Measurements from ENCODE around the gene PCCA.
"Not testable (repeated sequence)": the region's sequence is repeated elsewhere in the genome, so short reads cannot be mapped to it uniquely, and the experiment has no call there.

The PCCA gene, protein sequence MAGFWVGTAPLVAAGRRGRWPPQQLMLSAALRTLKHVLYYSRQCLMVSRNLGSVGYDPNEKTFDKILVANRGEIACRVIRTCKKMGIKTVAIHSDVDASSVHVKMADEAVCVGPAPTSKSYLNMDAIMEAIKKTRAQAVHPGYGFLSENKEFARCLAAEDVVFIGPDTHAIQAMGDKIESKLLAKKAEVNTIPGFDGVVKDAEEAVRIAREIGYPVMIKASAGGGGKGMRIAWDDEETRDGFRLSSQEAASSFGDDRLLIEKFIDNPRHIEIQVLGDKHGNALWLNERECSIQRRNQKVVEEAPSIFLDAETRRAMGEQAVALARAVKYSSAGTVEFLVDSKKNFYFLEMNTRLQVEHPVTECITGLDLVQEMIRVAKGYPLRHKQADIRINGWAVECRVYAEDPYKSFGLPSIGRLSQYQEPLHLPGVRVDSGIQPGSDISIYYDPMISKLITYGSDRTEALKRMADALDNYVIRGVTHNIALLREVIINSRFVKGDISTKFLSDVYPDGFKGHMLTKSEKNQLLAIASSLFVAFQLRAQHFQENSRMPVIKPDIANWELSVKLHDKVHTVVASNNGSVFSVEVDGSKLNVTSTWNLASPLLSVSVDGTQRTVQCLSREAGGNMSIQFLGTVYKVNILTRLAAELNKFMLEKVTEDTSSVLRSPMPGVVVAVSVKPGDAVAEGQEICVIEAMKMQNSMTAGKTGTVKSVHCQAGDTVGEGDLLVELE

DNA sequence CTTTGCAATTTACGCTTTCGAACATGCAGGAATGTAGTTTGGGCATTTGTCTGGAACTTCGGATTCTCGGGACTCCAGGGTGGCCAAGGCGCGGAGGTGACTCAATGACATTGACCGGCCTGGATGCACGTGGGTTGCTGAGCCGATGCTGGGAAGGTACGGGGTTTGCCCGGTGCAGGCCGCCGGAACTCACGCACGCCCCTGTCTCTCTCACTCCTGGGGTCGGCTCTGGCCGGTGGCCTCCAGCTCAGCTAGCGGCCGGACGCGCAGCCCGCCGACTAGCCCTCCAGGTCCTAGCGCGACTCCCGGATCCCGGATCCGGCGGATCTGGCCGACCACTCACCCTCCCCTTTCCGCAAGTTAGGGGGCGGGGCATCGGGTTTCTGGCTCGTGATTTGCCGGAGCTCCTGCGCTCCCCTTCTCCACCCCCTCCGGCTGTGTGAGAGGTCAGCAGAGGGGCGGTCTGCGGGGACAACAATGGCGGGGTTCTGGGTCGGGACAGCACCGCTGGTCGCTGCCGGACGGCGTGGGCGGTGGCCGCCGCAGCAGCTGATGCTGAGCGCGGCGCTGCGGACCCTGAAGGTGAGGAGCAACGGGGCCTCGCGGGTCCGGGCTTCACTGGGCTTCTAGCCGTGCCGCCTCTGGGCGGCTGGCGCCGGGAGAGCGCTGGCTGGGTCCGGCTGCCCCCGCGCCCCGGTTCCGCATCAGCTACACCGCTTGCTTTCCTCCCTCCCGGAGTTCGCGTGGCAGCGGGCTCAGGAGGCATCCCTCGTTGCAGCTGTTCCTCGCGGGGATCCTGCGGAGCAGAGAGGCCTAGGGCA lies at the start of gene PCCA:
Gene PCCA (plus strand): TSS at position 450 of the 821 bp plus-strand sequence. CDS start 28 bp downstream, at position 478.
- DNase-seq: peak; percentile 91

DNA sequence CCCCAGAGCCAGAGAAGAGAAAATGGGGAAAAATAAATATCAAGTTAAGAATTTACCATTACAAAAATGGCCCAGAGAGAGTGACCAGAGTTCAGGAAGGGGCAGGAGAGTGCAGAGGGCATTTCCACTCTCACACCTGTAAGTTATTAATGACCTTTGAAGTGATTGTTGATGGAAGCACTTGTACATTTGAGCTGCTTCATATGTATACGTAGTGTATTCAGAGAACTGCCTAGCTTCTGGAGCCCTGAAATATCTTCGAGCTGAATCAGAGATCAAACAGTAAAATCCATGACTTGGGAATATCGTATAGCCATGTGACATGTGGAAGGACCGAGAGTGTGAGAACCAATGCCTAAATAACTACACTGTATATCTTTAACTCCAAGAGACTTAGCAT lies 49.2 kb upstream of the PCCA start:
- no peak for DNase-seq

DNA sequence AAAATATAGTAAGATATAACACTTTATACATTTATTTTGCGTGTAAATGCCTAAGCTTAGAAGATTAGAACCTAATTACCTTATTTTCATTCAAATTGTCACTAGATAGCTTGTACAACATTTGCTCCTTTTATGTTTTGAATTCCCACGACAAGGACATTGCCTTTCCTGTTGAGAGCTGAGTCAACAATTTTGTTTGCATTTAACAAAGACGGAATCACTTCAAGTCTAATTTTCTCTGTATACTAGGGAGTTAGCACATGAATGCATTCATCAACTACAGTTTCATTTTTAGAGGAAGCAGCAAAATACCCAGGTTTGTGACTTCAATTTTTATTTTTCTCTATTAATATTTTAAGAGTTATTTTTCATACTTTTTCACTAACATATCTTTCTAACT lies 48.7 kb upstream of the PCCA start:
- DNase-seq: no peak

DNA sequence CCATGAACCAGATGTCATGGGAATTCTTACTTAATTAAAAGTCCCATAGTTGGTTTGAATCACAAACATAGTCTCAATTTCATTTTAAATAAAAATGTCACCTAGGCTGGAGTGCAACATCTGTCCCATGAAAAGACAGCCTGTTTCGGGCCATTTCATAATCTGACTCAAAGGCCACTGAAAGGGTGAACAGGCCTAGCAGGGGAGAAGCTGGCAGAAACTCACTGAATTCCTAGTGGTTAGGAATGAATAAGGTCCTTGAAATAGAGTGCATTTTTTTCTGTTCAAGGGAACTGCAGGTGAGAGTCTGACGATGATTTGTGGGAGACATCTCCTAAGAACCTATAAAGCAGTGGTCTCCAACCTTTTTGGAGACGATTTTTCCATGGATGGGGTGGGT lies 44.0 kb upstream of the PCCA start:
- DNase-seq: no peak

DNA sequence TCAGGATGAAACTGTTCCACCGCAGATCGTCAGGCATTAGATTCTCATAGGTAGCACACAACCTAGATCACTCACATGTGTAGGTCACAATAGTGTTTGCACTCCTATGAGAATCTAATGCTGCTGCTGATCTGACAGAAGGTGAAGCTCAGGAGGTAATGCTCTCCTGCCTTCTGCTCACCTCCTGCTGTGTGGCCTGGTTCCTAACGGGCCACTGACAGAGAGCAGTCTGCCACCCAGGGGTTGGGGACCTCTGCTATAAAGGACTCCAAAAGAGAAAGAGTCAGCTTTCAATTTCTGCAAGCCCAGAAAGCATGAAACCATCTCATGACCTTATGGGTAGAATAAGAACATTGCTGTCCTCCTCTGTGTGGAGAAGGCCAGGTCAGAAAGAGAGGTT lies 43.5 kb upstream of the PCCA start:
- DNase-seq: no peak

DNA sequence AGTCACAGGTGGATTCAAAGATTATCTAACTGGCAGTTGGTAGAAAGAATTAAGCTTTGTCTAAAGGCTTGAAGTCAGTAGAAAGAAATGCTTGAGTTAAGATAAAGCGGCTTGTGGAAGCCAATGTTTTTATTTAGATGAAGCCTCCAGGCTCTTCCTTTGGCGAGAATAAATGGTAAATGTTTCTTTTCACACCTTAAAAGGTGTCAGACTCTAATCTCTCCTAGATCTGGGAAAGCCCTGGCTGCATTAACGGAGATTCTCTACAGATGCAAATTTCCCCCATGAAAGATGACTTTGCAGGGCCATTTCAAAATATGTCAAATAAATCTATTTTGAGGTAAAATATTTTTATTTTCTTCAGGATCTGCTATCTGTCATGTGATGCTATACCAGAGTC lies 37.8 kb upstream of the PCCA start:
- no peak for DNase-seq

DNA sequence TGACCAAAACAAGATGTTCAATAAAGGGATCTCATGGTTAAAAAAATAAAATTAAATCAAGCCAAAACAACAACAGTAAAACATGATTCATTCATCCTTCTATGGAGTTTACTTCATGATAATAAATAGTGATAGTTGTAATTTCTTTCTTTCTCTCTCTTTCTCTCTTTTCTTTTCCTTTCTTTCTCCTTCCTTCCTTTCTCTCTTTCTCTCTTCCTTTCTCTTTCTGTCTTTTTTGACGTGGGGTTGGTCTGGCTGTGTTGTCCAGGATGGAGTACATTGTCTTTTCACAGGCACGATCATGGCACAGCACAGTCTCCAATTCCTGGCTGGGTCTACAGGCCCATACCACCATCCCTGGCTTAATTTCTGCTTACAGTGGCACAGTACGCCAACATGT lies 29.1 kb upstream of the PCCA start:
- DNase-seq: no peak

DNA sequence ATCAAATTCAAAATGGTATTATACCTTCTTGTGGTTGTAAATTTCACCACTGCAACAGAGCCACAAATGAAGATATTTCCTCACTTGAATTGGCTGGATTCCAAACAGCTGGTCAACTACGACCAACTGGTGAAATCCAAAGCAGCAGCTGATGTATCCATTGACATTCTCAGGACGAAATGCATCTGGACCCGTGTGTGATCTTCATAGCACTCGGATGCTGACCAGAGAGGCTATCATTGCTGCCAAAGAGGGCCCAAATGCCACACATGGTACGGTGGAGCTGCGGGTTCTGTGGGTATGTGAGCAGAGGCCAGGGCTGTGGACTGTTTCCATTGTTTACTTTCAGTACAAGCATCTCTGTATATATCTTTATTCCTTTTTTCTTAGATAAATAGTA lies 25.6 kb upstream of the PCCA start:
- no peak for DNase-seq

DNA sequence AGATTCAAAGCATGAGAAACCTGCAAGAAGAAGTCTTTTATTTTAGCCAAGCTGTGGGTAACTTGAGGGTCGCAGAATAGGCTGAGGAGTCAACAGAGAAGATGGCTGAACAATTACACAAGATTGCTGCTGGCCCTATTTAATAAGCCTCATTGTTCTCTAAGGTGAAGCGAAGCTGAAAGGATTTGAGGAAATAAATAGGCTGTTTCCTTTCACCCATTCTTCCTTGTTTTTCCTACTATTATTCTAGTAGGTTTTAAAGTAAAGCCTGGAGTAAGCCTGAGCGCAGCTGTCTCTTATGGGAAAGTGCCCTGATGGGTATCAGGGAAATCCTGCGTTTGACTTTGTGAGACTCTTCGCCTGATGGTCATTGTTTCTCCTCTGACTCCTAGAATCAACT lies 25.0 kb upstream of the PCCA start:
- DNase-seq: no peak

DNA sequence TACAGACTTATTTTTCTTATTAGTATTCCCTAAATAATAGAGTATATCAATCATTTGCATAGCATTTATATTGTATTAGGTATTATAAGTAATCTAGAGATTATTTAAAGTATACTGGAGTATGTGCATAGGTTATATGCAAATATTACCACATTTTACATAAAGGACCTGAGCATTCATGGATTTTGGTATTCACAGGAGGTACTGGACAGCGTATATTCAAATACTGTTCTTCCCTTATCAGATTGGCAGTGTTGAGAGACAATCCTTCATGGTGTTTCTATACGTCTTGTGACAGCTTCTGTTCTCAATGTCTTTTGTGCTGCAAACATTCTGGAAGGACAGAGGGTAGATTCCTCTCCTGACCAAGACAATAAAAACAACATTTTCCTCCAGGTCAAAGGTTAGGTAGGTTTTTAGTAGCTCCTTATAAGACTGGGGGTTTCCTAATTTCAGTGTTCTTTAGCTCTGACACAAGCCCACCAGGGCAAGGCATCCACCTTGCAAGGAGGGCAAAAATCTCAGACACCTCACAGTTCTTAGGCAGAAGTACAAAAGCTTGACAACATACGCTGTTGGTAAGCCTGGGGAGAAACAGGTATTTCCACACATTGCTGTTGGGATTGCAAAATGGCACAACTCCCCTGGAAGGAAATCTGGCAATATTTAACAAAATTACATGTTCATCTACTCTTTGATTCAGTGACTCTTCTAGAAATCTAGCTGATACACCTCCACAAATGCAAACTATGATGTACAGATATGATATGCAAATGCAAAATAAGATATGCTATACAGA lies 20.6 kb upstream of the PCCA start:
- no peak for DNase-seq

DNA sequence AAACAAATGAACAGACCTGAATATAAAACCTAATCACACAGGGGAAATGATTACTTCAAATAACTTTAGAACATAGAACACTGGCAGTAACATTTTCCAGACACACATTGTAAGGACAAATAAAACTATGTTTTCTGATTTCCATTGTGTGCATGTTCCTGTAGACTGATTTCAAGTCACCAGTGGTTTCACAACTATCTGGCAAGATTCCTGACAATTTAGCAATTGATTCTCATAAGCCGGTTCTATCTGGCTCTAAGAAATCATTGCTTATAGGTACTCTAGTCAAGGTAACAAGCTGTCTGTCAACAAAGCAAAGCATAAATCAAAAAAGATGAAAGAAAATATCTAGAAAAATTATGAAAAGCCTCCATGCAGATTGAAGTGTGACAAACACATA lies 19.6 kb upstream of the PCCA start:
- no peak for DNase-seq

DNA sequence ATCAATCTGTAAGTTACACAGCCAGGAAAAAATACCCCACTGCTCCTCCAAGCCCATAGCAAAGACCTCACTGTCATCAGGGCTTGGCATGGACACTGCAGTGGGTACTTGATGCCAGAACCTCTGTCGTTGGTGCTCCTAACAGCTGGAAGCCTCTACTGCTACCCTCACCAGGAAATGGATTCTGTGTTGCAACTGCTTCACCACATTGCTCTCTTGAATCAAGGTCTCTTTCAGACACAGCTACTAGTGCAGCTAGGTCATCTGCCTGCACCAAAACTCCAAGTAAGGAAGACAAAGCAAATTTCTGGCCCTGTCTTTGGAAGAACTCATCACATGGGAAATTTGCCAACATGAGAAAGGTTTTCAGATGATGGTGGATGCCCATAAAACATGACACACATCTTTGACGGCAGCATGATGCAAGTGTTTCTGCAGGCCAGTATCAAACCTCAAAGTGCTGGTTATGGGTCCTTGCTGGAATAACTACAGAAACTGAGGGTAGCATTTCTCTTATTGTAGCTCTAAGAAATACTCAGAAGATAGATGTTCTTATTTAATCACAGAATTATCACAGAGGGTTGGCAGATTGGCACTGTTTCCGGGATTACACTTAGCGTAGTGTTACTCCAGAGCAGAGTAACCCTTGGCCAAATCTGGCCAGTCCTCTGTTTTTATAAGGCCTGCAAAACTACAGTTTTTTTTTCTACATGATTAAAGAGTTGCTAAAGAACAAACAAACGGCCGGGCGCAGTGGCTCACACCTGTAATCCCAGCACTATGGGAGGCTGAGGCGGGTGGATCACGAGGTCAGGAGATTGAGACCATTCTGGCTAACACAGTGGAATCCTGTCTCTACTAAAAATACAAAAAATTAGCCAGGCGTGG lies 12.9 kb upstream of the PCCA start:
- DNase-seq: no peak

DNA sequence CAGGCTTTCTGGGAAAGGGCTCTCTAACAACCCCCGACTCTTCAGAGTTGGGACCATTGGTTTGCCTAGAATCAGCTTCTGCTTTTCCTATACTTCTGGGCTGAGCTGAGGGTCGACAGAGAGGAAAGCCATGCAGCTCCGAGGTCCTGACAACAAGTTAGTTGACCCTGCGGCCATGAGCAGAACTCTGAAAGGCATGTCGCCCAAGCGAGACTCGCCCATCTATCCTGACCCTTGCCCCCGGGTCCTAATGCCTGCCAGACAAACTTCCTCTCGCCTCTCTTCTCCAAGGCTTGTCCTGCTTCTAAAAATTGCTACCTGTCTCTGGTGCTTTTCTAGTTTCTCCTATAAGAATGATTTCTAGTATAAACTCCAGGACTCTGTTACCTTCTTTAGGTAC lies 9.9 kb upstream of the PCCA start:
- not testable (repeated sequence) for DNase-seq

DNA sequence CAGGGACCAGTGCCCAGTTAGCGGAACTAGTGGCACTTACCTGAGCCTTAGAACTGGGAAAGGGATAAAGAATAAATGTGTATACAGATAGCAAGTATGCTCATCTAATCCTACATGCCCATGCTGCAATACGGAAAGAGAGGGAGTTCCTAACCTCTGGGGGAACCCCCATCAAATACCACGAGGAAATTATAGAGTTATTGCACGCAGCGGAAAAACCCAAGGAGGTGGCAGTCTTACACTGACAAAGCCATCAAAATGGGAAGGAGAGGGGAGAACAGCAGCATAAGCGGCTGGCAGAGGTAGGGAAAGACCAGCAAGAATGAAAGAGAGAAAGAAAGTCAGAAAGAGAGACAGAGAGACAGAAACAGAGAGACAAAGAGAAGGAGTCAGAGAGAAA lies 5.5 kb upstream of the PCCA start:
- DNase-seq: not testable (repeated sequence)

DNA sequence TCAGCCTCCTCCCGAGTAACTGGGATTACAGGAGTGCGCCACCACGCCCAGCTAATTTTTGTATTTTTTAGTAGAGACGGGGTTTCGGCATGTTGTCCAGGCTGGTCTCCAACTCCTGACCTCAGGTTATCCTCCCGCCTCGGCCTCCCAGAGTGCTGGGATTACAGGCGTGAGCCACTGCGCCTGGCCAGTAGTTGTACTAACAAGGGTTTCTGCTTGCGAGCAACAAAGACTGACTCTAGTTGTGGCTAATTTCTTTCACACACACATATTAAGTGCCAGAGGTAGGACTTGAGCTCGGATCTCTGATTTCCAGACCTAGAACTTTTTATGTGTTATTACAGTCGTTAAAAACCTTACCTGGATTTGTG lies 635 bp upstream of the PCCA start:
- no peak for DNase-seq

DNA sequence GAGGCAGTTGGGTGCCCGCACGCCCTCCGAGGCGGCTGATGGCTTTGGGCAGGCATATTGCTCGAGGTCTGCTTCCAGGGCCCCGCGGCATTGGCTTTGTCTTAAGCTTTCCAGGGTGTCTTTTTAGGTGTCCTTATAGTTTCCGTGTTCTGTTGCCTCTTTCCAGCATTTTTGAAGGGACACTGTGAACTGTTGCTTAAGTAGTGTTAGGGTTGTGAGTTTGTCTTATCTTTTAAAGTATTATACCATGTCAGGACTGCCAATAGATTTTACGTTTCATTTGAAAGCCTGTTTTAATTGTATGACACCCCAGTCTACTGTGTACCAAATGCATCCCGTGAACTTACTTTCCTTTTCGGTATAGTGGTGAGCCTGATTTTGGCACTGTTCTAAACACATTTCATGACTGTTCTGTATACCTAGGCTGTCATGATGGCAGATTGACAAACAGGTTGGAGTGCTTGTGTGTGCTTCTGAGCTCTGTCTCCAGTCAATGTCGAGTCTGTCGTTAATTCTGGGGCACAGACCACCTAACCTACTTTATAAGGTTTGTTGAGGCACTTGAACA lies 656 bp downstream of the PCCA start:
- no peak for DNase-seq

DNA sequence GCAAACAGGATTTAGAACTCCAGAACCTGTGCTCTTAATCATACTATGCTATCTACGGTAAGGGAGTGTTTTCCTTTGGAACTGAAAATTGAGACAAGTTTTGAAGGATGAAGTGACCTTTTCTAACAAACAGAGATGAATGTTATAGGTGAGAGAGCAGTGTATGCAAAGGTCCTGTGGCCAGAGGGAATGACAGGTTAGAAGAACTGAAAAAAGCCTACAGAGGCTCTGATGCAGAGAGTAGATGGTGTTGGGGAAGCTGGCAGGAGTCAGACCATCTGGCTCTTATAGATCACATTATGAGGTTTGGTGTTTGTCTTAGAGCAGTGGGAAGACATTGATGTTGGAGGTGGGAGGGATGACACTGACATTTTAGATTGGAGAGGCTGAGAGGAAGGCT lies 2.0 kb downstream of the PCCA start:
- DNase-seq: no peak

DNA sequence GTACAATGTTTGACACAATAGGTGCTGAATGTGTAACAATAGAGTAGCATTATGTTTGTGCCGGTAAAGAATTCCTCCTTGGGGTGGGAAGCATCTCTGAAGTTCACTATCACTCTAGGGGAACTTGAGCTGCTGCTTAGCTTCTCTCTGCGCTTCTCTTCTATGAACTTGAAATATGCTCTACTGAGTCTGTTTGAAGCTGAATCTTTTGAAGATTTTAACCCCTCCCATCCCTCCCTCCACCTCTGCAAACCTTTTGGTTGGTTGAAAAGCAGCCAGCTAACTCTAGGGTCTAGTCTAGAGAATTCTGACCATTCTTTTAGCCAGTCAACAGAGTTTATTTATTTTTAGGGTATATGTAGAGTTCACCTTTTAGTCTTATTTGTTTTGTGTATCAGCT lies 2.5 kb downstream of the PCCA start:
- DNase-seq: no peak

DNA sequence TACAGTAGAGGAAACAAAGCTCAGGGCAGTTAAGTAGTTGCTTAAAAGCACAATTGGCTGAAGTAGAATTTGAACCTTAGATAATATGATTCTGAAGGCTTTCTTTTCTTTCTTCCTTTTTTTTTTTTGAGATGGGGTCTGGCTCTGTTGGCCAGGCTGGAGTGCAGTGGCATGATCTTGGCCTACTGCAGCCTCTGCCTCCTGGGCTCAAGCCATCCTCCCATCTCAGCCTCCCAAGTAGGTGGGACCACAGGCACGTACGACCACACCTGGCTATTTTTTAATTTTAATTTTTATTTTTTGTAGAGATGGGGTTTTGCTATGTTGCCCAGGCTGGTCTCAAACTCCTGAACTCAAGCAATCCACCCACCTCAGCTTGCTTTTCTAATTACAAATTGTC lies 3.4 kb downstream of the PCCA start:
- DNase-seq: not testable (repeated sequence)

DNA sequence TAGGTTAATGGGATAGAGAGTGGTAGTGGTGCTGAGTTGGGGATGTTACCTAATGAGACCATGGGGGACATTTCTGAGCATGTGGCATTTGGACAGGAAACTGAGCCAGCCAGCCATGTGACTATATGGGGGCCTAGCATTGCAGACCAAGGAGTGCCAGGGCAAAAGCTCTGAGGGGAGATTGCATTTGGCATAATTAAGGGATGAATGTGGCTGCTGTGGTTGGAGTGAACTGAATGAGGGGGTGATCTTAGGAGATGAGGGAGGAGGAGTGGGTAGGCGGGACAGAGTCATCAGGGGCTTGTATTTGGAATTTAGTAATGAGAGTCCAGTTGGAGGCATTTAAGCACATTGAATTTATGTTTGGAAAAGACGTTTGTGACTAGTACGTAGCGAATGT lies 6.6 kb downstream of the PCCA start:
- DNase-seq: no peak

DNA sequence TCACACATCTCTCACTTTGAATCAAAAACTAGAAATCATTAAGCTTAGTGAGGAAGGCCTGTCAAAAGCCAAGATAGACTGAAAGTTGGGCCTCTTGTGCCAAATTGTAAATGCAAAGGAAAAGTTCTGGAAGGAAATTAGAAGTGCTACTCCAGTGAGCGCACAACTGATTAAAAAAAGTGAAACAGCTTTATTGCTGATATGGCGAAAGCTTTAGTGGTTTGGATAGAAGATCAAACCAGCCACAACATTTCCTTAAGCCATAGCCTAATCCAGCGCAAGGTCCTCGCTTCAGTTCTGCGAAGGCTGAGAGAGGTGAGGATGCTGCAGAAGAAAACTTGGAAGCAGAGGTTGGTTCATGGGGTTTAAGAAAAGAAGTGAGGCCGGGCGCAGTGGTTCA lies 7.6 kb downstream of the PCCA start:
- DNase-seq: no peak

Data from activated effector memory CD4-positive, alpha-beta T cell treated with anti-CD3 and anti-CD28 coated beads, Interleukin-2, amount 50 U/mL, for 16 hours (primary cell).